Measurements from ENCODE around the gene MAPK6.

Gene MAPK6

DNA sequence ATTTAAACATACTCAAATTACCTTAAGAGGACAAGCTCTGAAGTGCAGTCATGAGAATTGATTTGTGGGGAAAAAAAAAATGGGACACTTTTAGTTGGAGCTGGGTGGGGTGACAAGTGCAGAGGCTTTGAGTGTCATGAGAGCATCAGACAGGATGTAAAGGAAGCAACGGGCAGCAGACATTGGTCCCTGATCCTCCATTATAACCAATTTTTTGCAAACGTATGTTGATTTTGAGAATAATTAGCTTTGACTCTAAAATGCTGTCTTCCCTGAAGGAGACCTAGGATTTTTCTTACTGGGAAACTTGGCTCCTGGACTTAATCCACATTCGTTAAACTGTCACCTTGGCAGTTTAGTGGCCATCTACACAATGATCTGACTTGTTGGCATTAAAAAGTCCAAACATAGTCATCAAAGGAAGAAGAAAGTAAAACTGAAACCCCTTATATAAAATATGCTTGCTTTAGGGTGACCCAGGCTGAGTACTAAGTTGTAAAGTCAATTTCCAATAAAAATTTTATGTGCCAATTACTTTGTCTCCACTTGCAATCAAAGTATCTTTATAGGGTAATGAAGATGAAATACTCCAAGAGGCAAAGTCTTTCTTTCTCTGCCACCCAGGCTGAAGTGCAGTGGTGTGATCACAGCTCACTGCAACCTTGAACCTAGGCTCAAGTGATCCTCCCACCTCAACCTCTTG is 48.0 kb downstream of the MAPK6 start:
- Histone ChIP-seq H3K9me3 (replicated peaks in 1 of 2; ENCODE audit: control insufficient read depth in 2 of 2, insufficient read depth in 1 of 2, low read depth in 1 of 2, low read length in 2 of 2) (no peaks in the 10 kb centered on the region), H2BK12ac (ENCODE audit: low read length) (no peak overlapping the region), H3K23ac (ENCODE audit: low read depth, low read length, poor library complexity) (no peak overlapping the region), H3K27ac (replicated peaks; ENCODE audit: low read length) (no peak overlapping the region), H3K27me3 (ENCODE audit: control insufficient read depth in 3 of 3, insufficient read depth in 3 of 3, low read depth in 1 of 3, low read length in 3 of 3) (no peaks in the 10 kb centered on the region), H2BK120ac (ENCODE audit: low read depth, low read length) (no peak overlapping the region), H2AFZ (ENCODE audit: low read length) (no peak overlapping the region), H3K4me3 (ENCODE audit: low read length in 2 of 2) (no peak overlapping the region), H2AK5ac (ENCODE audit: low read depth, low read length) (no peak overlapping the region), H3K14ac (ENCODE audit: low read length) (no peak overlapping the region), H3K79me1 (ENCODE audit: low read depth, low read length) (peaks cover 1% of the 10 kb centered on the region), H4K91ac (ENCODE audit: low read depth, low read length, poor library complexity) (no peak overlapping the region), H3K36me3 (replicated peaks in 1 of 2; ENCODE audit: control insufficient read depth in 2 of 2, insufficient read depth in 2 of 2, low read length in 2 of 2) (peaks cover 5 to 41% of the 10 kb centered on the region in 2 donors), H4K8ac (ENCODE audit: low read depth, low read length) (no peak overlapping the region), H2BK15ac (ENCODE audit: low read length) (no peak overlapping the region), H3K4me2 (ENCODE audit: insufficient read depth, low read length, poor library complexity, severe bottlenecking) (no peak overlapping the region), H3K9ac (ENCODE audit: low read depth, low read length, poor library complexity) (no peak overlapping the region), H3K4me1 (ENCODE audit: control insufficient read depth in 2 of 2, insufficient read depth in 1 of 2, low read depth in 1 of 2, low read length in 2 of 2) (no peaks in the 10 kb centered on the region), H3K4ac (ENCODE audit: low read length) (no peak overlapping the region), H2BK5ac (ENCODE audit: low read length) (no peak overlapping the region), H3K18ac (ENCODE audit: low read length) (no peak overlapping the region)
- DNase-seq (ENCODE audit: low spot score) = no peak
- WGBS, 2 donors (ENCODE audit: extremely low coverage in 2 of 2, insufficient read length in 2 of 2, insufficient replicate concordance in 1 of 2) = no CpG with 5 or more reads among the region's 3 CpGs

DNA sequence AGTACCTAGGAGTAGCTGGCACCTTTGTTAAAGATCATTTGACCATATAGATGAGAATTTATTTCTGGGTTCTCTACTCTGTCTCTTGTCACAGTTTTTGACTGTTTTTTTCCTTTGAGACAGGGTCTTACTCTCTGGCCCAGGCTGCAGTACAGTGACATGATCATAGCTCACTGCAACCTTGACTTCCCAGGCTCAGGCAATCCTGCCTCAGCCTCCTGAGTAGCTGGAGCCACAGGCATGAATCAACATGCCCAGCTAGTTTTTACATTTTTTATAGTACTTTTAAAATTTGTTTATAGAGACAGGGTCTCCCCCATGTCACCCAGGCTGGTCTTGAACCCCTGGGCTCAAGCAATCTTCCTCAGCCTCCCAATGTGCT is 48.5 kb downstream of the MAPK6 start:
- no peak overlapping the region for H3K4me3 ChIP-seq (ENCODE audit: low read length in 2 of 2)
- no peak overlapping the region for H4K91ac ChIP-seq (ENCODE audit: low read depth, low read length, poor library complexity)
- no peaks in the 10 kb centered on the region for H3K27me3 ChIP-seq (ENCODE audit: control insufficient read depth in 3 of 3, insufficient read depth in 3 of 3, low read depth in 1 of 3, low read length in 3 of 3)
- no peak overlapping the region for H3K4ac ChIP-seq (ENCODE audit: low read length)
- no peaks in the 10 kb centered on the region for H3K9me3 ChIP-seq (replicated peaks in 1 of 2; ENCODE audit: control insufficient read depth in 2 of 2, insufficient read depth in 1 of 2, low read depth in 1 of 2, low read length in 2 of 2)
- H3K27ac ChIP-seq (replicated peaks; ENCODE audit: low read length) = no peak overlapping the region
- no peak overlapping the region for H2BK12ac ChIP-seq (ENCODE audit: low read length)
- H3K9ac ChIP-seq (ENCODE audit: low read depth, low read length, poor library complexity) = no peak overlapping the region
- H2BK5ac ChIP-seq (ENCODE audit: low read length) = no peak overlapping the region
- no peak overlapping the region for H3K23ac ChIP-seq (ENCODE audit: low read depth, low read length, poor library complexity)
- H3K36me3 ChIP-seq (replicated peaks in 1 of 2; ENCODE audit: control insufficient read depth in 2 of 2, insufficient read depth in 2 of 2, low read length in 2 of 2) = peaks cover 5 to 36% of the 10 kb centered on the region in 2 donors
- no peak for DNase-seq (ENCODE audit: low spot score)
- no peak overlapping the region for H3K18ac ChIP-seq (ENCODE audit: low read length)
- H3K4me2 ChIP-seq (ENCODE audit: insufficient read depth, low read length, poor library complexity, severe bottlenecking) = no peak overlapping the region
- H2BK15ac ChIP-seq (ENCODE audit: low read length) = no peak overlapping the region
- no peak overlapping the region for H3K14ac ChIP-seq (ENCODE audit: low read length)
- no peak overlapping the region for H2BK120ac ChIP-seq (ENCODE audit: low read depth, low read length)
- H3K79me1 ChIP-seq (ENCODE audit: low read depth, low read length) = peaks cover 1% of the 10 kb centered on the region
- no peak overlapping the region for H4K8ac ChIP-seq (ENCODE audit: low read depth, low read length)
- no peaks in the 10 kb centered on the region for H3K4me1 ChIP-seq (ENCODE audit: control insufficient read depth in 2 of 2, insufficient read depth in 1 of 2, low read depth in 1 of 2, low read length in 2 of 2)
- H2AK5ac ChIP-seq (ENCODE audit: low read depth, low read length) = no peak overlapping the region
- H2AFZ ChIP-seq (ENCODE audit: low read length) = no peak overlapping the region

DNA sequence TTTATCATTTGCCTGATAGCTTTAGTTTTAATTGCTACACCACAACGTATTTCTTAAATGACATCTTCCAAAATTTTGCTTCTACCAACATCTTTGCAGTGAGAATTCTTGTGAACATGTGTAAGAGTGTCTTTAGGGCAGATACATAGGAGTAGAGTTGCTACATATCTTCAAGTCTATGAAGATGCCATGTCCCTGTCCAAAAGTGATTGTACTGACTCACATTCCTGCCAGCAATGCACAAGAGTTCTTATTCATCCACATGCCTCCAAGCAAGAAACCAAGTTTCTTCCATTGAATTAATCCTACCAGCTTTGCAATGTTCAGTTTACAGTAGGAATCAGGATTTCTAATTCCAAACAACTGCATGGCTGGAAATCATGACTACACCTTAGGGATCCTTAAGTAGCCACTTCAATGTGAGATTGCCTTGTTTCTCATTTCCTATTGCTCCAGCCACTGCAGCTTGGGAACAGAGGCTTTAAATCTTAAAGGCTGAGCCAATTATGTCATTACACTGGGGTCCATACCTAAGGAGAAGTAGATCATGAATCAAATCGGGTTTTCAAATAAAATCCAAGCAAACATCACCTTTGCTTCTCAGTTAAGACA is 49.1 kb downstream of the MAPK6 start:
- Histone ChIP-seq H3K4me2 (ENCODE audit: insufficient read depth, low read length, poor library complexity, severe bottlenecking) (no peak overlapping the region), H4K91ac (ENCODE audit: low read depth, low read length, poor library complexity) (no peak overlapping the region), H3K9ac (ENCODE audit: low read depth, low read length, poor library complexity) (no peak overlapping the region), H3K4me1 (ENCODE audit: control insufficient read depth in 2 of 2, insufficient read depth in 1 of 2, low read depth in 1 of 2, low read length in 2 of 2) (no peaks in the 10 kb centered on the region), H2AFZ (ENCODE audit: low read length) (no peak overlapping the region), H3K18ac (ENCODE audit: low read length) (no peak overlapping the region), H2BK5ac (ENCODE audit: low read length) (no peak overlapping the region), H3K9me3 (replicated peaks in 1 of 2; ENCODE audit: control insufficient read depth in 2 of 2, insufficient read depth in 1 of 2, low read depth in 1 of 2, low read length in 2 of 2) (no peaks in the 10 kb centered on the region), H3K36me3 (replicated peaks in 1 of 2; ENCODE audit: control insufficient read depth in 2 of 2, insufficient read depth in 2 of 2, low read length in 2 of 2) (peaks cover 3 to 30% of the 10 kb centered on the region in 2 donors), H2BK15ac (ENCODE audit: low read length) (no peak overlapping the region), H2BK120ac (ENCODE audit: low read depth, low read length) (no peak overlapping the region), H3K23ac (ENCODE audit: low read depth, low read length, poor library complexity) (no peak overlapping the region), H3K4ac (ENCODE audit: low read length) (no peak overlapping the region), H3K27me3 (ENCODE audit: control insufficient read depth in 3 of 3, insufficient read depth in 3 of 3, low read depth in 1 of 3, low read length in 3 of 3) (no peaks in the 10 kb centered on the region), H3K27ac (replicated peaks; ENCODE audit: low read length) (no peak overlapping the region), H4K8ac (ENCODE audit: low read depth, low read length) (no peak overlapping the region), H3K4me3 (ENCODE audit: low read length in 2 of 2) (no peak overlapping the region), H3K79me1 (ENCODE audit: low read depth, low read length) (no peaks in the 10 kb centered on the region), H2BK12ac (ENCODE audit: low read length) (no peak overlapping the region), H2AK5ac (ENCODE audit: low read depth, low read length) (no peak overlapping the region), H3K14ac (ENCODE audit: low read length) (no peak overlapping the region)
- no CpG with 5 or more reads among the region's 2 CpGs for WGBS, 2 donors (ENCODE audit: extremely low coverage in 2 of 2, insufficient read length in 2 of 2, insufficient replicate concordance in 1 of 2)
- no peak for DNase-seq (ENCODE audit: low spot score)

DNA sequence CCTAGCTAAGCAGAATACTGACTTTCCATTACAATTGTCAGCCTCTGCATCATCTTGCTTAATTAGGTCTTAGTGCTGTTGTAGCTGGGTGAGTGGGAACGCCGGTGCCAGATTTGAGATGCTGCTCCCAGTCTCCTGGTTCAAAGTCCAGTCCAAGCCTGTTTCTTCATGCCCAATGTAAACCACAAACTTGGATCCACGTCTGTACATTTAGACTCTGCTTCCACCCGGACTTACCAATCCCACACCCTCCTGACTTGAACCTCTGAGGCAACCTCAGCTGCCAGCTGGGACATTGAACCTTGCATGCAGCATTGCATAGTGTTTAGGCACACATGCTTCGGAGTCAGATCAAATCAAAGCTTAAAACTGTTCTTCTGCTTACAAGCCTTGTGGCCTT is 50.5 kb downstream of the MAPK6 start:
- Histone ChIP-seq H2AFZ (ENCODE audit: low read length) (no peak overlapping the region), H3K4me3 (ENCODE audit: low read length in 2 of 2) (no peak overlapping the region), H3K79me1 (ENCODE audit: low read depth, low read length) (no peaks in the 10 kb centered on the region), H3K27ac (replicated peaks; ENCODE audit: low read length) (no peak overlapping the region), H2BK15ac (ENCODE audit: low read length) (no peak overlapping the region), H3K4ac (ENCODE audit: low read length) (no peak overlapping the region), H3K18ac (ENCODE audit: low read length) (no peak overlapping the region), H3K9me3 (replicated peaks in 1 of 2; ENCODE audit: control insufficient read depth in 2 of 2, insufficient read depth in 1 of 2, low read depth in 1 of 2, low read length in 2 of 2) (no peaks in the 10 kb centered on the region), H3K36me3 (replicated peaks in 1 of 2; ENCODE audit: control insufficient read depth in 2 of 2, insufficient read depth in 2 of 2, low read length in 2 of 2) (peaks cover 0 to 19% of the 10 kb centered on the region in 2 donors), H2BK12ac (ENCODE audit: low read length) (no peak overlapping the region), H3K4me2 (ENCODE audit: insufficient read depth, low read length, poor library complexity, severe bottlenecking) (no peak overlapping the region), H2BK120ac (ENCODE audit: low read depth, low read length) (no peak overlapping the region), H2AK5ac (ENCODE audit: low read depth, low read length) (no peak overlapping the region), H3K27me3 (ENCODE audit: control insufficient read depth in 3 of 3, insufficient read depth in 3 of 3, low read depth in 1 of 3, low read length in 3 of 3) (no peaks in the 10 kb centered on the region), H4K8ac (ENCODE audit: low read depth, low read length) (no peak overlapping the region), H2BK5ac (ENCODE audit: low read length) (no peak overlapping the region), H3K4me1 (ENCODE audit: control insufficient read depth in 2 of 2, insufficient read depth in 1 of 2, low read depth in 1 of 2, low read length in 2 of 2) (no peaks in the 10 kb centered on the region), H3K9ac (ENCODE audit: low read depth, low read length, poor library complexity) (no peak overlapping the region), H3K23ac (ENCODE audit: low read depth, low read length, poor library complexity) (no peak overlapping the region), H4K91ac (ENCODE audit: low read depth, low read length, poor library complexity) (no peak overlapping the region), H3K14ac (ENCODE audit: low read length) (no peak overlapping the region)
- WGBS, 2 donors (ENCODE audit: extremely low coverage in 2 of 2, insufficient read length in 2 of 2, insufficient replicate concordance in 1 of 2) = no CpG with 5 or more reads among the region's 5 CpGs
- DNase-seq (ENCODE audit: low spot score) = no peak

Measured in neuronal stem cell (in vitro differentiated cells).